ENCODE data around the gene NOL7. TPM values are rescaled to one million over a fixed set of nuclear protein-coding genes. Genes with fewer than 3 reads are reported as not detected.
A peak's percentile ranks its signal among the peaks of the same experiment; 100 is the strongest.

NOL7 gene
- total and polyA plus RNA-seq, 2 of the 13 experiments (the other 11 are each of a cell fraction or from before 2014, with no cell fraction given) = 37.8 to 186 TPM

- TF ChIP-seq, protein P1, sequence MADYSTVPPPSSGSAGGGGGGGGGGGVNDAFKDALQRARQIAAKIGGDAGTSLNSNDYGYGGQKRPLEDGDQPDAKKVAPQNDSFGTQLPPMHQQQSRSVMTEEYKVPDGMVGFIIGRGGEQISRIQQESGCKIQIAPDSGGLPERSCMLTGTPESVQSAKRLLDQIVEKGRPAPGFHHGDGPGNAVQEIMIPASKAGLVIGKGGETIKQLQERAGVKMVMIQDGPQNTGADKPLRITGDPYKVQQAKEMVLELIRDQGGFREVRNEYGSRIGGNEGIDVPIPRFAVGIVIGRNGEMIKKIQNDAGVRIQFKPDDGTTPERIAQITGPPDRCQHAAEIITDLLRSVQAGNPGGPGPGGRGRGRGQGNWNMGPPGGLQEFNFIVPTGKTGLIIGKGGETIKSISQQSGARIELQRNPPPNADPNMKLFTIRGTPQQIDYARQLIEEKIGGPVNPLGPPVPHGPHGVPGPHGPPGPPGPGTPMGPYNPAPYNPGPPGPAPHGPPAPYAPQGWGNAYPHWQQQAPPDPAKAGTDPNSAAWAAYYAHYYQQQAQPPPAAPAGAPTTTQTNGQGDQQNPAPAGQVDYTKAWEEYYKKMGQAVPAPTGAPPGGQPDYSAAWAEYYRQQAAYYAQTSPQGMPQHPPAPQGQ (CRISPR knock-in tag; IDR thresholded peaks at IDR 0.05; ENCODE audit: borderline replicate concordance) = 0 out of 2 replicates have a peak, but pooled peaks have one; percentile 55
- TF ChIP-seq DDIT3 (CRISPR knock-in tag; IDR thresholded peaks at IDR 0.05) = no peak; the same call in 1 of the 2 replicates
- TF ChIP-seq NFE2 (CRISPR knock-in tag; IDR thresholded peaks at IDR 0.05) = peak; percentile 48; the same call in 1 of the 2 replicates
- peak; percentile 97 for TF ChIP-seq CENPT (CRISPR knock-in tag; IDR thresholded peaks at IDR 0.05; ENCODE audit: low read depth)
- peak; percentile 83 for TF ChIP-seq HNRNPUL1 (IDR thresholded peaks at IDR 0.05; ENCODE audit: low read depth, low read length)
- TF ChIP-seq ZNF431 (CRISPR knock-in tag; IDR thresholded peaks at IDR 0.05; ENCODE audit: borderline replicate concordance, low read depth) = peak; percentile 79; the same call in 1 of the 2 replicates
- peak; percentile 63 for TF ChIP-seq NFYC (CRISPR knock-in tag; IDR thresholded peaks at IDR 0.05)
- peak; percentile 98 for TF ChIP-seq ZNF614 (CRISPR knock-in tag; IDR thresholded peaks at IDR 0.05; ENCODE audit: borderline replicate concordance)
- 0 out of 2 replicates have a peak, but pooled peaks have one; percentile 59 for TF ChIP-seq GTF2F1 (IDR thresholded peaks at IDR 0.05; ENCODE audit: low read length)
- no peak for TF ChIP-seq ARNT (IDR thresholded peaks at IDR 0.05)
- TF ChIP-seq, protein P2, sequence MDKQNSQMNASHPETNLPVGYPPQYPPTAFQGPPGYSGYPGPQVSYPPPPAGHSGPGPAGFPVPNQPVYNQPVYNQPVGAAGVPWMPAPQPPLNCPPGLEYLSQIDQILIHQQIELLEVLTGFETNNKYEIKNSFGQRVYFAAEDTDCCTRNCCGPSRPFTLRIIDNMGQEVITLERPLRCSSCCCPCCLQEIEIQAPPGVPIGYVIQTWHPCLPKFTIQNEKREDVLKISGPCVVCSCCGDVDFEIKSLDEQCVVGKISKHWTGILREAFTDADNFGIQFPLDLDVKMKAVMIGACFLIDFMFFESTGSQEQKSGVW (CRISPR knock-in tag; IDR thresholded peaks at IDR 0.05; ENCODE audit: borderline replicate concordance) = peak; percentile 75; the same call in 1 of the 2 replicates
- peak; percentile 90 for TF ChIP-seq TFDP2 (CRISPR knock-in tag; IDR thresholded peaks at IDR 0.05)
- peak; percentile 78 for TF ChIP-seq TEAD3 (CRISPR knock-in tag; optimal IDR thresholded peaks at IDR 0.05; ENCODE audit: borderline replicate concordance)
- no peak for TF ChIP-seq SCMH1 (CRISPR knock-in tag; IDR thresholded peaks at IDR 0.05; ENCODE audit: borderline replicate concordance)
- TF ChIP-seq BCL3 (CRISPR knock-in tag; IDR thresholded peaks at IDR 0.05) = peak; percentile 96
Measured at GRCh38 chr6:13614926-13615791, at the start of gene NOL7 (continued).
